Gastrocnemius medialis (tissue), 4 donors: ENCODE measurements around the gene TPSAB1. TPM values are rescaled to one million over a fixed set of nuclear protein-coding genes. Genes with fewer than 3 reads are reported as not detected.

Experiments
- ATAC-seq, 2 donors: fragments of 150-250 bp; one replicate each; pipeline ENCODE4 v1.9.1; 2016
- DNase-seq, 2 donors: peaks; one replicate each; pipeline ENCODE4 v3.0.0-alpha.2; 2019
- H3K27ac ChIP-seq, 4 donors: fragments of 200-600 bp; sonication (generic); 1 replicate in 1 of 4; 2 replicates in 3 of 4; pipeline ENCODE4 v1.5.1; 2016 to 2018; ENCODE audit warnings: mild to moderate bottlenecking in 2 of 4, moderate library complexity in 1 of 4
- H3K27me3 ChIP-seq, 3 donors: fragments of 200-600 bp; sonication (generic) in 2 of 3; 1 replicate in 1 of 3; 2 replicates in 2 of 3; pipeline versions ENCODE4 v1.5.1 to v1.6.0; 2016 to 2019; ENCODE audit warnings: mild to moderate bottlenecking in 1 of 3, moderate library complexity in 1 of 3
- H3K36me3 ChIP-seq, 2 donors: fragments of 200-600 bp; sonication (generic) in 1 of 2; one replicate each; pipeline ENCODE4 v1.5.1; 2017 to 2018
- H3K4me1 ChIP-seq, 2 donors: fragments of 200-600 bp; sonication (generic) in 1 of 2; one replicate each; pipeline ENCODE4 v1.5.1; 2016 to 2017; ENCODE audit warnings: mild to moderate bottlenecking in 2 of 2
- H3K4me3 ChIP-seq, 4 donors: fragments of 200-600 bp; sonication (generic) in 3 of 4; 1 replicate in 1 of 4; 2 replicates in 3 of 4; pipeline ENCODE4 v1.5.1; 2016 to 2019; ENCODE audit warnings: mild to moderate bottlenecking in 2 of 4
- H3K9me3 ChIP-seq, 3 donors: fragments of 200-600 bp; sonication (generic) in 2 of 3; 1 replicate in 1 of 3; 2 replicates in 2 of 3; pipeline ENCODE4 v1.5.1; 2016 to 2019
- CTCF ChIP-seq, 5 experiments: fragments of 450-650 bp in 3 of 5; fragments of 200-600 bp in 2 of 5; sonication (generic) in 2 of 5; IDR thresholded peaks in 4 of 5; conservative IDR thresholded peaks in 1 of 5; 1 replicate in 4 of 5; 2 replicates in 1 of 5; pipeline ENCODE4 v1.5.1; 2016 to 2019; ENCODE audit warnings: antibody characterized with exemption in 5 of 5, mild to moderate bottlenecking in 3 of 5, moderate library complexity in 3 of 5
- POLR2A ChIP-seq, 2 donors: fragments of 450-650 bp; IDR thresholded peaks; one replicate each; pipeline ENCODE4 v1.6.1; 2017; ENCODE audit warnings: antibody characterized with exemption in 2 of 2, mild to moderate bottlenecking in 2 of 2, moderate library complexity in 2 of 2
- in situ Hi-C, 4 donors: fragments of 200-750 bp; cut with MboI; loops; one replicate each; pipeline versions ENCODE4 v1.15.0 to v1.8.0; 2017; ENCODE audit warnings: low sequenced_read_pairs in 4 of 4
- intact Hi-C: fragments of 100-400 bp; cut with DNase I; formaldehyde crosslinking; loops from one replicate; pipeline ENCODE4 v1.15.1; 2023; ENCODE audit warnings: low total_unique reads
- total RNA-seq, 4 donors: library from RNA; depleted of rRNA; stranded (reverse); fragments of >200 nt; gene quantifications; one replicate each; pipeline versions ENCODE4 v1.1.0 to v1.2.3, GENCODE V29; 2016

Gene TPSAB1
- total RNA-seq, 4 donors from 2014 or later = 3.3 to 14.9 (median 7.8) TPM

- no peak for ATAC-seq
- intact Hi-C loops (no loop called here), in situ Hi-C loops (no loop called here)
- Histone ChIP-seq H3K27me3 (peaks cover 30 to 73% (median 64%) of the 10 kb centered on the region in 3 donors), H3K4me1 (no peaks in the 10 kb centered on the region), H3K4me3 (no peak overlapping the region), H3K9me3 (no peaks in the 10 kb centered on the region), H3K27ac (no peak overlapping the region), H3K36me3 (no peaks in the 10 kb centered on the region)
- no peak for DNase-seq
- no peak for TF ChIP-seq POLR2A (IDR thresholded peaks at IDR 0.05)
- TF ChIP-seq CTCF (IDR thresholded peaks at IDR 0.05 in 4 of 5, conservative IDR thresholded peaks at IDR 0.05 in 1 of 5) = no peak
Observed at GRCh38 chr16:1283996-1284616, 43.6 kb downstream of the TPSAB1 start.

DNA sequence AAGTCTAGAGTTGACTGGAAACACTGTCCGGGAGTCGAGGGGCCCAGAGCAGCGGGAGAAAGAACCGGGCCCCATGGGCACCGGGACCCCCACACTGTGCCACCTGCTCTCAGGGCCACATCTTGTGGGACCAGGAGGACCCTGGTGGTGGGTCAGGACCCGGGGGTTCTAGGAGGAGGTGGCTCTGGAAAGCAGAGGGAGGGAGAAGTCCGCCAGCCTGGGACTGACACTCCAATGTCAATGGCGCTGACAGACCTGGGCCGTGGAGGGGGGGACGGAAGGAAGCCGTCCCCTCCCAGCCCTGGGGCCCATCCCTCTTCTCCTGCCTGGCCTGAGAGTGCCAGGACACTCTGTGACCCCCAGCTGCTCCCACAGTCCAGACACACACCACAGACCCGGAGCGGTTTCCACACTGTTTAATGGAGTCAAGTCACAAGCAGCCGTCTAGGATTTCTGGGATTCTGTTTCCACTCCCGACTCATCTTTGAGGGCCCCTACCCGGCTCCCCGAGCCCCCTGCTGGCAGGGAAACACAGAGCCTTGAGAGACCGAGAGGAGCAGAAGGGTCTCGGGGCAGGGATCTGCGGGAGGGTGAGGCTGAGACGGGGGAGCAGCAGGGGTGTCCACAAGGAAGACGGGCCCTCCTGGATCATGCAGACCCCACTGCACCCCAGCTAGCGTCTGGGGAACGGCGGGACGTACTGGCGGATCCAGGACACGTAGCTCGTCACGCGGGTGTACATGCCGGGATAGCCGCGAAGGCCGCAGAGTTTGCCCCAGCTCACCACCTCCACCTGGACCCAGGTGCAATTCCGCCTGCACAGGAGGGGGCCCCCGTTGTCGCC, 45.4 kb downstream of the TPSAB1 start:
- in situ Hi-C loops (no loop called here), intact Hi-C loops (no loop called here)

DNA sequence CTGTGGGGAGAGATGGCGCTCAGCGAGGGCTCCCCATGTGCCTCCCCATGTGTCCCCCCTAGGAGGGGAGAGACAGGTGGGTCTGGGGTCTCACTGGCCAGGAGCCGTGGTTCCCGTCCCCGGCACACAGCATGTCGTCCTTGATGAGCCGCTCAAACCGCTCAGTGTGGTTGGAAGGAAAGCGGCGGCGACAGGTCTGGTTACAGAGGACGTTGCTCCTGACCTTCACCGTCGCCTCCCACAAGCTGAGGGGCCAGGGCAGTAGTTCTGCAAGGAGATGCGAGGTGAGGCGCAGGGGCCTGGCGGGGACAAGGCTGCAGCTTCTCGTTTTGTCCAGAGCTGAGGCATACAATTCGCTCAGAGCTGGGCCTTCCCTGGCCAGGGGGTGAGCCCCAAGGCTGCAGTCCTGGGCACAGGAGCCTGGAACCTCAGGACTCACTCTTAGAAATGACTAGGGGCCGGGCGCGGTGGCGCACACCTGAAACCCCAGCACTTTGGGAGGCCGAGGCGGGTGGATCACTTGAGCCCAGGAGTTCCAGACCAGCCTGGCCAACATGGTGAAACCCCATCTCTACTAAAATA, 46.1 kb downstream of the TPSAB1 start:
- H3K4me3 ChIP-seq = no peak overlapping the region
- TF ChIP-seq CTCF (IDR thresholded peaks at IDR 0.05 in 4 of 5, conservative IDR thresholded peaks at IDR 0.05 in 1 of 5) (no peak), POLR2A (IDR thresholded peaks at IDR 0.05) (no peak)
- in situ Hi-C loops (no loop called here), intact Hi-C loops (no loop called here)
- H3K36me3 ChIP-seq = no peaks in the 10 kb centered on the region
- no peaks in the 10 kb centered on the region for H3K4me1 ChIP-seq
- H3K9me3 ChIP-seq = no peaks in the 10 kb centered on the region
- no peak overlapping the region for H3K27ac ChIP-seq
- ATAC-seq (no peak), DNase-seq (no peak)
- H3K27me3 ChIP-seq = peaks cover 53 to 86% (median 84%) of the 10 kb centered on the region in 3 donors

More for the DNA sequence above, 45.4 kb downstream of the TPSAB1 start:
- Histone ChIP-seq H3K4me1 (no peaks in the 10 kb centered on the region), H3K27me3 (peaks cover 46 to 84% (median 82%) of the 10 kb centered on the region in 3 donors), H3K9me3 (no peaks in the 10 kb centered on the region), H3K36me3 (no peaks in the 10 kb centered on the region), H3K27ac (no peak overlapping the region), H3K4me3 (no peak overlapping the region)
- TF ChIP-seq POLR2A (IDR thresholded peaks at IDR 0.05) (no peak), CTCF (IDR thresholded peaks at IDR 0.05 in 4 of 5, conservative IDR thresholded peaks at IDR 0.05 in 1 of 5) (no peak)
- ATAC-seq = no peak
- no peak for DNase-seq

DNA sequence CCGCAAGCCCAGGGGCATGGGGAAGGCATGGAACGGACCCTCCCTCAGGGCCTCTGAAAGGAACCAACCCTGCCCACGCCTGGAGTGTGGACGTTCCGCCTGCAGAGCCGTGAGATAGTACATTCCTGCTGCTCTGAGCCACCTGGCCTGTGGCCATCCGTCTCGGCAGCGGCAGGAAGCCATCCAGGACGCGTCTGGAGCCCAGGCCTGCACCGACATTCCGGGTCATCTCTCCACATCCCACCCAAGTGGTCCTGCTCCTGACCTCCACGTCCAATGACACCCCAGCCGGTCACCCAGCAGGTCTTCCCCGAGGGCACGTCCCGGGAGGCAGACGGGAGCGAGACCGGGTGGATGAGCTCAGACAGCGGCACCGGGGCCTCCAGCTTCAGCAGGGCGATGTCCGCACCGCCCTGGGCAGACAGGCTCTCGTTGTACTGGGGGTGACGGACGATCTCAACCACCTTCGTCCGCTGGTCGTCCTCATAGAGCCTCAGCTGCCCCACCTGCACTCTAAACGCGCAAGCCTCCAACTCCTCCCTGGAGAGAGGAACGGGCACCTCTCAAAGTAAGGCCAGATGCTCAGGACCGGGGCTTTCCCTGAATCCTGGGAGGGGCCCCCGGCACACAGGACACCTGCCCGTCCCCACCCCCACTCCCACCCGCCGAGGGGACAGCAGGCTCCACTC, 47.6 kb downstream of the TPSAB1 start:
- no peak for DNase-seq
- TF ChIP-seq CTCF (IDR thresholded peaks at IDR 0.05 in 4 of 5, conservative IDR thresholded peaks at IDR 0.05 in 1 of 5) = no peak
- no peak for TF ChIP-seq POLR2A (IDR thresholded peaks at IDR 0.05)
- peaks cover 64 to 81% (median 71%) of the 10 kb centered on the region in 3 donors for H3K27me3 ChIP-seq
- H3K4me3 ChIP-seq = no peak overlapping the region
- no peak for ATAC-seq
- no peaks in the 10 kb centered on the region for H3K36me3 ChIP-seq
- no peaks in the 10 kb centered on the region for H3K9me3 ChIP-seq
- intact Hi-C loops = no loop called here
- no peaks in the 10 kb centered on the region for H3K4me1 ChIP-seq
- in situ Hi-C loops = no loop called here
- H3K27ac ChIP-seq = no peak overlapping the region
